Suppressor macrophage (primary cell): ENCODE data around the gene TUBD1.

Source experiments
- DNase-seq, 4 experiments: peaks; one replicate each; pipeline ENCODE4 v3.0.0-alpha.2; 2020 to 2022

Gene TUBD1

GRCh38 chr17:59825533-59826322 lies 67.0 kb downstream of the TUBD1 start:
- peak in 2 of 4 experiments; percentile 23 to 61 for DNase-seq

- DNase-seq = peak in 2 of 4 experiments; percentile 34 to 48
Measured at GRCh38 chr17:59815965-59816364, 76.8 kb downstream of the TUBD1 start.

GRCh38 chr17:59814685-59815084 lies 78.1 kb downstream of the TUBD1 start:
- no peak for DNase-seq

GRCh38 chr17:59814276-59814675 lies 78.5 kb downstream of the TUBD1 start:
- no peak for DNase-seq

- DNase-seq = peak; percentile 24 to 71 (median 60)
Measured at GRCh38 chr17:59812139-59812538, 80.6 kb downstream of the TUBD1 start.

- DNase-seq = no peak
Measured at GRCh38 chr17:59811209-59811608, 81.5 kb downstream of the TUBD1 start.

- DNase-seq = no peak
Measured at GRCh38 chr17:59810894-59811153, 81.9 kb downstream of the TUBD1 start.
